Tibial nerve (tissue), 4 donors: ENCODE results near the gene OR4D1. TPM values are rescaled to one million over a fixed set of nuclear protein-coding genes. Genes with fewer than 3 reads are reported as not detected.

ENCODE experiments used
- DNase-seq, 2 donors: peaks; one replicate each; pipeline ENCODE4 v3.0.0-alpha.2; 2019; ENCODE audit warnings: low spot score in 2 of 2
- H3K27ac ChIP-seq, 4 donors: fragments of 200-600 bp; sonication (generic) in 3 of 4; one replicate each; pipeline ENCODE4 v1.5.1; 2017 to 2019; ENCODE audit warnings: mild to moderate bottlenecking in 1 of 4
- H3K27me3 ChIP-seq, 2 donors: fragments of 200-600 bp; sonication (generic) in 1 of 2; one replicate each; pipeline versions ENCODE4 v1.5.1 to v1.6.0; 2017 to 2019
- H3K36me3 ChIP-seq, 3 donors: fragments of 200-600 bp; sonication (generic); one replicate each; pipeline ENCODE4 v1.5.1; 2018 to 2019
- H3K4me1 ChIP-seq, 4 donors: fragments of 200-600 bp; sonication (generic) in 3 of 4; one replicate each; pipeline ENCODE4 v1.5.1; 2017 to 2019
- H3K4me3 ChIP-seq, 4 donors: fragments of 200-600 bp; sonication (generic) in 3 of 4; one replicate each; pipeline ENCODE4 v1.5.1; 2017 to 2019; ENCODE audit warnings: mild to moderate bottlenecking in 1 of 4, moderate library complexity in 1 of 4
- H3K9me3 ChIP-seq, 4 donors: fragments of 200-600 bp; sonication (generic) in 3 of 4; one replicate each; pipeline ENCODE4 v1.5.1; 2017 to 2019
- EP300 ChIP-seq, 2 donors: sonication (generic); formaldehyde crosslinking; IDR thresholded peaks; one replicate each; pipeline ENCODE4 v1.6.1; 2017; ENCODE audit warnings: antibody characterized with exemption in 2 of 2, mild to moderate bottlenecking in 1 of 2
- POLR2A ChIP-seq, 2 donors: fragments of 450-650 bp; IDR thresholded peaks; one replicate each; pipeline ENCODE4 v1.6.1; 2017; ENCODE audit warnings: antibody characterized with exemption in 2 of 2, mild to moderate bottlenecking in 2 of 2, moderate library complexity in 2 of 2
- WGBS, 2 donors: methylation state at CpG; one replicate each; pipeline ENCODE4 v1.1.5; 2018; 5-methylcytosine and 5-hydroxymethylcytosine counted together
- total RNA-seq, 4 donors: library from RNA; depleted of rRNA; stranded (reverse); fragments of >200 nt; gene quantifications; one replicate each; pipeline ENCODE4 v1.1.0, GENCODE V29; 2016
- TF ChIP-seq, protein P1 (sequence below), 5 experiments: fragments of 200-600 bp in 3 of 5; fragments of 450-650 bp in 2 of 5; sonication (generic) in 3 of 5; IDR thresholded peaks; one replicate each; pipeline ENCODE4 v1.5.1; 2016 to 2019; ENCODE audit warnings: antibody characterized with exemption in 5 of 5, mild to moderate bottlenecking in 3 of 5, moderate library complexity in 2 of 5

The OR4D1 gene
- total RNA-seq, 4 donors from 2014 or later, result not detected

DNA sequence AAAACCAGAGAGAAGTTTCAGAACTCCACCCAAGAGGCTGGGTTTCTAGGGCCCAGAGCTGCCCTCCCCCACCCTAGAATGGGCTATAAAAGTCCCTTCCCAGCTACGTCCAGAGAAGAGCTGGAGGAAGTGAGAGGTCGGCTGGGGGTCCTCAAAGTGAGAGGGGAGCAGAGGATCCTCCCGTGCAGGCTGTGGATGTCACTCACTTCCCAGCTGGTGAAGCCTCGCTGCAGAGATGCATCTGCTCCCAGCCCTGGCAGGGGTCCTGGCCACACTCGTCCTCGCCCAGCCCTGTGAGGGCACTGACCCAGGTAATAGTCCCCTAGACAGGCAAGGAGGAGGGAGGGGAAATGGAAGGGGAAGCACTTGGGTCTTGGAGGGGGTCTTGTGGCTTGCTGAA lies 44.4 kb downstream of the OR4D1 start, which contains the start of gene EPX:
TSS of gene EPX (plus strand) at position 115 of the 400 bp plus-strand sequence. CDS start at position 236, 121 bp downstream.
- H3K27me3 ChIP-seq, result peaks cover 0 to 19% of the 10 kb centered on the region in 2 donors
- H3K4me3 ChIP-seq, result no peak within 1 kb of the TSS
- no peak for DNase-seq

DNA sequence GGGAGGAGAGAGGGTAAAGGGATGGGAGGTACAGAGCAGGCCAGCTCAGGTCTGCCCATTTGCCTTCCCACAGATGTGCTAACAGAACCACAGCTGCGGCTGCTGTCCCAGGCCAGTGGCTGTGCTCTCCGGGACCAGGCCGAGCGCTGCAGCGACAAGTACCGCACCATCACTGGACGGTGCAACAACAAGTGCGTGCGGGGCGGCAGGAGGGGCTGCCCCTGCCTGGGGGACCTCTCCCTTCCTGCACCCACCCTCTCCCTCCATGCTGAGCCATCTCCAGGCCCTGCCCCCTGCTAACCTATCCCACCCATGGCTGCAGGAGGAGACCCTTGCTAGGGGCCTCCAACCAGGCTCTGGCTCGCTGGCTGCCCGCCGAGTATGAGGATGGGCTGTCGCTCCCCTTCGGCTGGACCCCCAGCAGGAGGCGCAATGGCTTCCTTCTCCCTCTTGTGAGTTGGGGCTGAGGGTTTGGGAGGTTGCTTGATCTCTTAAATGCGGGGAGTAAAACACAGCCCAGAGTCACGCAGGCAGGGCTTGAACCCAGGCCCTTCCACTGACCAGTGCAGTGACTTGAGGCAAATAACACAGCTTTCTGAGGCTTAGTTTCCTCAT lies 45.6 kb downstream of the OR4D1 start:
- 71 to 75% methylated on average over 12 to 18 of the region's 18 CpGs for WGBS, 2 donors
- no peak for DNase-seq
- Histone ChIP-seq H3K27ac (no peak overlapping the region), H3K9me3 (no peaks in the 10 kb centered on the region), H3K27me3 (peaks cover 0 to 23% of the 10 kb centered on the region in 2 donors), H3K36me3 (no peaks in the 10 kb centered on the region), H3K4me1 (no peaks in the 10 kb centered on the region), H3K4me3 (no peak overlapping the region)
- TF ChIP-seq, protein P1, sequence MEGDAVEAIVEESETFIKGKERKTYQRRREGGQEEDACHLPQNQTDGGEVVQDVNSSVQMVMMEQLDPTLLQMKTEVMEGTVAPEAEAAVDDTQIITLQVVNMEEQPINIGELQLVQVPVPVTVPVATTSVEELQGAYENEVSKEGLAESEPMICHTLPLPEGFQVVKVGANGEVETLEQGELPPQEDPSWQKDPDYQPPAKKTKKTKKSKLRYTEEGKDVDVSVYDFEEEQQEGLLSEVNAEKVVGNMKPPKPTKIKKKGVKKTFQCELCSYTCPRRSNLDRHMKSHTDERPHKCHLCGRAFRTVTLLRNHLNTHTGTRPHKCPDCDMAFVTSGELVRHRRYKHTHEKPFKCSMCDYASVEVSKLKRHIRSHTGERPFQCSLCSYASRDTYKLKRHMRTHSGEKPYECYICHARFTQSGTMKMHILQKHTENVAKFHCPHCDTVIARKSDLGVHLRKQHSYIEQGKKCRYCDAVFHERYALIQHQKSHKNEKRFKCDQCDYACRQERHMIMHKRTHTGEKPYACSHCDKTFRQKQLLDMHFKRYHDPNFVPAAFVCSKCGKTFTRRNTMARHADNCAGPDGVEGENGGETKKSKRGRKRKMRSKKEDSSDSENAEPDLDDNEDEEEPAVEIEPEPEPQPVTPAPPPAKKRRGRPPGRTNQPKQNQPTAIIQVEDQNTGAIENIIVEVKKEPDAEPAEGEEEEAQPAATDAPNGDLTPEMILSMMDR (IDR thresholded peaks at IDR 0.05), result no peak
- TF ChIP-seq EP300 (IDR thresholded peaks at IDR 0.05) (no peak), POLR2A (IDR thresholded peaks at IDR 0.05) (no peak)

More for the DNA sequence above, 44.4 kb downstream of the OR4D1 start, which contains the start of gene EPX:
- Histone ChIP-seq H3K27ac (no peak within 1 kb of the TSS), H3K36me3 (no peaks in the 10 kb centered on the region), H3K4me1 (no peaks in the 10 kb centered on the region), H3K9me3 (no peaks in the 10 kb centered on the region)
- 20 to 24% methylated on average over 6 of the region's 6 CpGs for WGBS, 2 donors
- TF ChIP-seq EP300 (IDR thresholded peaks at IDR 0.05), result no peak
- no peak for TF ChIP-seq POLR2A (IDR thresholded peaks at IDR 0.05)
- TF ChIP-seq, protein P1 (IDR thresholded peaks at IDR 0.05), result no peak

DNA sequence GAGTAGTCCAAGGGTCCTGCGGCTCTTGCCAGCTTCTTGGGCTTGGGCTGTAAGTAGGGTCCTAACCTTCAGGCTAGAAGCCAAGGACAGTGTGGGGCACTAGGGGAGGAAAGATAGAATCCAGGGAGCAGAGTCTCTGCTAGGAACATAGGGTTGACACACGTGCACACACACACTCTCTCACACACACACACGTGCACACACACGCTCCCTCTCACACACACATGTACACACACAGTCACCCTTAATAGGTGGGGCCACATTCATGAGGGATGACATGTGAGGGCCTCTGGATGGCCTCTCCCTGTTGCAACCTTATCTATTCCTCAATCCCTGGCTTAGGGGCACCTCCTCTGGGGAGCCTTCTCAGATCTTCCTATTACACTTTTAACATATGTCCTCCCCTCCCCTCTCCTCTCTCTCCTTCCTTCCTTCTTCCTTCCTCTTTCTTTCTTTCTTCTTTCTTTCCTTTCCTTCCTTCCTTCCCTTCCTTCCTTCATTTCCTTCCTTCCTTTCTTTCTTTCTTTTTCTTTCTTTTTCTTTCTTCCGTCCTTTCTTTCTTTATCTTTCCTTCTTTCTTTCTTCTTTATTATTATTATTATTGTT lies 47.4 kb downstream of the OR4D1 start:
- TF ChIP-seq EP300 (IDR thresholded peaks at IDR 0.05), result no peak
- TF ChIP-seq POLR2A (IDR thresholded peaks at IDR 0.05), result no peak
- TF ChIP-seq, protein P1 (IDR thresholded peaks at IDR 0.05), result no peak
- Histone ChIP-seq H3K4me1 (no peaks in the 10 kb centered on the region), H3K36me3 (no peaks in the 10 kb centered on the region), H3K9me3 (no peaks in the 10 kb centered on the region), H3K27ac (no peak overlapping the region), H3K4me3 (no peak overlapping the region), H3K27me3 (peaks cover 0 to 21% of the 10 kb centered on the region in 2 donors)
- no peak for DNase-seq
- WGBS, 2 donors, result 79 to 89% methylated on average over 5 of the region's 5 CpGs

DNA sequence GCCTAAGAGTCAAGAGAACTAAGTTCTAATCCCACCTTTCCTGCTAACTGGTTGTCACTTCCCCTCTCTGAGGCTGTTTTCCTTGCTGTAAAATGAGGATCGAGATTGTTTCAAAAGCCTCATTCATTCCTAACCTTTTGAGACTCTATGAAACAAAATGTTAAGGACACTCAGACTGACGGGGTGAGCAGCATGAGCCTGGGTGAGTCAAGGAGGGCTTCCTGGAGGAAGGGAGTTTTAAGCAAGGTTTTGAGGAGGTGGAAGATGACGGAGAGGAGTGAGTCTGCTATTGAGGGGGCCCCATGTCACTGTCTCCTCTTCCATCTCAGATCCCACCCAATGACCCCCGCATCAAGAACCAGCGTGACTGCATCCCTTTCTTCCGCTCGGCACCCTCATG lies 48.4 kb downstream of the OR4D1 start:
- no peak overlapping the region for H3K4me3 ChIP-seq
- H3K36me3 ChIP-seq, result no peaks in the 10 kb centered on the region
- H3K27me3 ChIP-seq, result peaks cover 0 to 14% of the 10 kb centered on the region in 2 donors
- no peaks in the 10 kb centered on the region for H3K4me1 ChIP-seq
- no peaks in the 10 kb centered on the region for H3K9me3 ChIP-seq
- no peak for TF ChIP-seq POLR2A (IDR thresholded peaks at IDR 0.05)
- TF ChIP-seq, protein P1 (IDR thresholded peaks at IDR 0.05), result no peak
- no peak for TF ChIP-seq EP300 (IDR thresholded peaks at IDR 0.05)
- no peak for DNase-seq
- no peak overlapping the region for H3K27ac ChIP-seq
- 62 to 69% methylated on average over 7 of the region's 7 CpGs for WGBS, 2 donors

DNA sequence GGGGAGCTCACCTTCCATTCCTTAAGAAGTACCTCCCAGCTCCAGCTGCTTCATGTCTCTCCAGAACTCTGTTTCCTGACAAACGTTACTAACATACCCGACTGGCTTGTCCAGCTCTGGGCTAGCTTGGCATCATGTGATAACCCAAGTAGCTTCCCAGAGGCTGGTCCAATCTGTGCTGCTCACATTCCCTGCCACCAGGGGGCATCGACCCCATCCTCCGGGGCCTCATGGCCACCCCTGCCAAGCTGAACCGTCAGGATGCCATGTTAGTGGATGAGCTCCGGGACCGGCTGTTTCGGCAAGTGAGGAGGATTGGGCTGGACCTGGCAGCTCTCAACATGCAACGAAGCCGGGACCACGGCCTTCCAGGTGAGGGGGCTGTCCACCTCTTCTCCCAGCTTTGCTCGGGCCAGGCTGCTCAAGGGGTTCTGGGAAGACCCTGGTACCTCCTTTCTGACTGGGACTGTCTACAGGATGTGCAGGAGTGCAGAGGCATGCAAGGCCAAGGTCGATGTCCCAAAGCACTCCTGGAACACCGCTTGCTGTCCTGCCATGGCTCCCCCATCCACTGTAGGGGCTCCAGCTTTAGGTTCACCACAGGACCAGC lies 51.9 kb downstream of the OR4D1 start:
- 40 to 44% methylated on average over 13 to 14 of the region's 14 CpGs for WGBS, 2 donors
- Histone ChIP-seq H3K4me1 (no peaks in the 10 kb centered on the region), H3K9me3 (no peaks in the 10 kb centered on the region), H3K27me3 (peaks cover 0 to 7% of the 10 kb centered on the region in 2 donors), H3K36me3 (peaks cover 0 to 19% (median 5%) of the 10 kb centered on the region in 3 donors), H3K27ac (no peak overlapping the region), H3K4me3 (no peak overlapping the region)
- DNase-seq, result no peak
- TF ChIP-seq, protein P1 (IDR thresholded peaks at IDR 0.05), result peak in 4 of 5 experiments; percentile 18 to 48 (median 26)
- TF ChIP-seq EP300 (IDR thresholded peaks at IDR 0.05) (no peak), POLR2A (IDR thresholded peaks at IDR 0.05) (no peak)
